H4 (cell line): Measurements from ENCODE around the gene MOB1B. TPM values are rescaled to one million over a fixed set of nuclear protein-coding genes. Genes with fewer than 3 reads are reported as not detected.
"Not testable (repeated sequence)": the region's sequence is repeated elsewhere in the genome, so short reads cannot be mapped to it uniquely, and the experiment has no call there.

Source experiments
- DNase-seq: peaks from one replicate; pipeline ENCODE4 v3.0.0-alpha.2; 2015; ENCODE audit warnings: low spot score
- total RNA-seq: library from RNA; depleted of rRNA; stranded (reverse); fragments of >200 nt; shearing (Covaris generic); gene quantifications from 2 replicates; pipeline ENCODE4 v1.2.3, GENCODE V29; 2014; rRNA removed

Gene MOB1B
- total RNA-seq, result 5.9 and 6.0 TPM in 2 replicates

- peak; percentile 77 for DNase-seq
These were observed at the start of gene MOB1B for GRCh38 chr4:70901984-70902576. TSS of gene MOB1B (plus strand) at chr4:70902369. CDS start at chr4:70902537, 168 bp downstream.

GRCh38 chr4:70855464-70855863, 46.7 kb upstream of the MOB1B start:
- no peak for DNase-seq

- DNase-seq, result no peak
These were observed 43.7 kb upstream of the MOB1B start for GRCh38 chr4:70858454-70858853.

GRCh38 chr4:70859066-70859465, 43.1 kb upstream of the MOB1B start:
- DNase-seq, result no peak

GRCh38 chr4:70863099-70863790, 38.9 kb upstream of the MOB1B start:
- peak; percentile 42 for DNase-seq

- DNase-seq, result no peak
These were observed 33.4 kb upstream of the MOB1B start for GRCh38 chr4:70868778-70869177.

GRCh38 chr4:70873216-70873615, 29.0 kb upstream of the MOB1B start:
- DNase-seq, result no peak

GRCh38 chr4:70874268-70875156, 27.7 kb upstream of the MOB1B start:
- no peak for DNase-seq

- no peak for DNase-seq
These were observed 24.6 kb upstream of the MOB1B start for GRCh38 chr4:70877556-70877955.

GRCh38 chr4:70880739-70881138, 21.4 kb upstream of the MOB1B start:
- DNase-seq, result no peak

- no peak for DNase-seq
These were observed 17.0 kb upstream of the MOB1B start for GRCh38 chr4:70885174-70885573.

GRCh38 chr4:70892086-70892769, 9.9 kb upstream of the MOB1B start:
- no peak for DNase-seq

GRCh38 chr4:70893790-70894189, 8.4 kb upstream of the MOB1B start:
- no peak for DNase-seq

GRCh38 chr4:70895405-70895804, 6.8 kb upstream of the MOB1B start:
- no peak for DNase-seq

GRCh38 chr4:70895811-70896491, 6.2 kb upstream of the MOB1B start:
- no peak for DNase-seq

GRCh38 chr4:70898581-70898980, 3.6 kb upstream of the MOB1B start:
- DNase-seq, result not testable (repeated sequence)

GRCh38 chr4:70901607-70901983, 574 bp upstream of the MOB1B start:
- DNase-seq, result no peak

GRCh38 chr4:70902577-70903290, 565 bp downstream of the MOB1B start:
- DNase-seq, result no peak

GRCh38 chr4:70903291-70903603, 1.1 kb downstream of the MOB1B start:
- no peak for DNase-seq

- DNase-seq, result no peak
These were observed 6.9 kb downstream of the MOB1B start for GRCh38 chr4:70908993-70909556.

GRCh38 chr4:70914000-70914399, 11.8 kb downstream of the MOB1B start:
- DNase-seq, result no peak
